ENCODE measurements around the gene JARID2.

The JARID2 gene

GRCh38 chr6:15245361-15246216, at the start of gene JARID2:
Gene JARID2, plus strand, starts transcription at chr6:15246069. Its CDS starts 471 bp downstream, at chr6:15246540.
- DNase-seq, result peak; percentile 96

GRCh38 chr6:15200087-15200486, 45.8 kb upstream of the JARID2 start:
- no peak for DNase-seq

GRCh38 chr6:15205321-15205720, 40.5 kb upstream of the JARID2 start:
- no peak for DNase-seq

- no peak for DNase-seq
These were observed 39.0 kb upstream of the JARID2 start for GRCh38 chr6:15206887-15207286.

- DNase-seq, result no peak
These were observed 37.9 kb upstream of the JARID2 start for GRCh38 chr6:15207923-15208322.

- no peak for DNase-seq
These were observed 31.9 kb upstream of the JARID2 start for GRCh38 chr6:15213838-15214400.

- no peak for DNase-seq
These were observed 27.5 kb upstream of the JARID2 start for GRCh38 chr6:15218401-15218800.

GRCh38 chr6:15220062-15220461, 25.8 kb upstream of the JARID2 start:
- DNase-seq, result no peak

GRCh38 chr6:15227827-15228318, 18.0 kb upstream of the JARID2 start:
- no peak for DNase-seq

- DNase-seq, result no peak
These were observed 15.0 kb upstream of the JARID2 start for GRCh38 chr6:15230827-15231226.

GRCh38 chr6:15232836-15233510, 12.9 kb upstream of the JARID2 start:
- DNase-seq, result no peak

GRCh38 chr6:15234068-15234758, 11.7 kb upstream of the JARID2 start:
- DNase-seq, result no peak

- no peak for DNase-seq
These were observed 6.1 kb upstream of the JARID2 start for GRCh38 chr6:15239616-15240364.

GRCh38 chr6:15242503-15242902, 3.4 kb upstream of the JARID2 start:
- DNase-seq, result no peak

- no peak for DNase-seq
These were observed 2.8 kb upstream of the JARID2 start for GRCh38 chr6:15242937-15243614.

GRCh38 chr6:15243910-15244619, 1.8 kb upstream of the JARID2 start:
- DNase-seq, result no peak

- peak; percentile 70 for DNase-seq
These were observed 1.1 kb upstream of the JARID2 start for GRCh38 chr6:15244620-15245360.

GRCh38 chr6:15246217-15246665, 372 bp downstream of the JARID2 start:
- no peak for DNase-seq

- peak; percentile 7 for DNase-seq
These were observed 1.0 kb downstream of the JARID2 start for GRCh38 chr6:15246666-15247499.

All from stimulated activated naive CD4-positive, alpha-beta T cell treated with Interleukin-2 at 50 U/mL for 16 hours (primary cell).